Loucy (cell line): ENCODE data around the gene MARCO.

ENCODE experiments used
- H2AFZ ChIP-seq: fragments of 200-600 bp; sonication (generic); 2 replicates; pipeline ENCODE4 v1.6.0; 2016; ENCODE audit warnings: antibody characterized with exemption, mild to moderate bottlenecking, low read length, moderate library complexity
- H3F3A ChIP-seq: fragments of 200-600 bp; 2 replicates; pipeline ENCODE4 v1.6.0; 2016; ENCODE audit warnings: antibody characterized with exemption, low read depth, mild to moderate bottlenecking
- H3K27me3 ChIP-seq: fragments of 200-600 bp; sonication (generic); 2 replicates; pipeline ENCODE4 v1.6.1; 2014; ENCODE audit warnings: low read length, mild to moderate bottlenecking; ENCODE audit not compliant: insufficient read depth, poor library complexity, severe bottlenecking
- H3K36me3 ChIP-seq: fragments of 200-600 bp; sonication (generic); 2 replicates; pipeline ENCODE4 v1.6.1; 2016; ENCODE audit warnings: low read length; ENCODE audit not compliant: insufficient read depth
- H3K4me1 ChIP-seq: fragments of 200-600 bp; sonication (generic); 2 replicates; pipeline ENCODE4 v1.5.1; 2014; ENCODE audit warnings: low read length, mild to moderate bottlenecking; ENCODE audit not compliant: insufficient read depth, poor library complexity, severe bottlenecking
- H3K4me2 ChIP-seq: fragments of 200-600 bp; sonication (generic); 2 replicates; pipeline ENCODE4 v1.6.0; 2014; ENCODE audit warnings: antibody characterized with exemption, low read length, low read depth, mild to moderate bottlenecking; ENCODE audit not compliant: poor library complexity, severe bottlenecking
- H3K4me3 ChIP-seq: fragments of 200-600 bp; sonication (generic); 2 replicates; pipeline ENCODE4 v1.5.1; 2014; ENCODE audit warnings: low read length, mild to moderate bottlenecking, mixed read lengths; ENCODE audit not compliant: poor library complexity, severe bottlenecking
- H3K79me2 ChIP-seq: fragments of 200-600 bp; sonication (generic); 2 replicates; pipeline ENCODE4 v1.6.1; 2014; ENCODE audit warnings: low read length; ENCODE audit not compliant: insufficient read depth
- H3K9ac ChIP-seq: fragments of 200-600 bp; sonication (generic); 2 replicates; pipeline ENCODE4 v1.6.0; 2014; ENCODE audit warnings: mild to moderate bottlenecking, low read depth, low read length, moderate library complexity; ENCODE audit not compliant: poor library complexity, severe bottlenecking
- H3K9me2 ChIP-seq: fragments of 200-600 bp; sonication (generic); replicated peaks from 2 replicates; pipeline ENCODE4 v1.6.1; 2016; ENCODE audit warnings: low read depth, low read length, mixed read lengths
- H3K9me3 ChIP-seq: fragments of 200-600 bp; sonication (generic); 2 replicates; pipeline ENCODE4 v1.6.1; 2014; ENCODE audit warnings: mild to moderate bottlenecking, antibody characterized with exemption, low read length, low read depth; ENCODE audit not compliant: insufficient read depth
- H4K20me1 ChIP-seq: fragments of 200-600 bp; sonication (generic); 2 replicates; pipeline ENCODE4 v1.6.0; 2014; ENCODE audit warnings: antibody characterized with exemption, low read length, mild to moderate bottlenecking; ENCODE audit not compliant: insufficient read depth, poor library complexity, severe bottlenecking
- CTCF ChIP-seq: fragments of 200-600 bp; sonication (generic); conservative IDR thresholded peaks from 2 replicates; pipeline ENCODE4 v1.5.1; 2014; ENCODE audit warnings: mild to moderate bottlenecking, antibody characterized with exemption, low read length
- EZH2phosphoT487 ChIP-seq: fragments of 200-600 bp; IDR thresholded peaks from 2 replicates; pipeline ENCODE4 v1.6.1; 2018; ENCODE audit warnings: antibody characterized with exemption, mild to moderate bottlenecking, moderate library complexity, borderline replicate concordance

MARCO gene

GRCh38 chr2:119011162-119011909 is 69.3 kb downstream of the MARCO start:
- H4K20me1 ChIP-seq = no peaks in the 10 kb centered on the region
- H3K27me3 ChIP-seq = no peaks in the 10 kb centered on the region
- H3K9ac ChIP-seq = no peak overlapping the region
- H3K4me3 ChIP-seq = no peak overlapping the region
- no peak overlapping the region for H3K4me2 ChIP-seq
- no peaks in the 10 kb centered on the region for H3K36me3 ChIP-seq
- H3K79me2 ChIP-seq = no peaks in the 10 kb centered on the region
- no peaks in the 10 kb centered on the region for H3K9me2 ChIP-seq
- no peaks in the 10 kb centered on the region for H3K9me3 ChIP-seq
- no peaks in the 10 kb centered on the region for H3K4me1 ChIP-seq
- no peak for TF ChIP-seq EZH2phosphoT487
- TF ChIP-seq CTCF = no peak
- H3F3A ChIP-seq = no peaks in the 10 kb centered on the region
- no peak overlapping the region for H2AFZ ChIP-seq

GRCh38 chr2:119011910-119012209 is 69.9 kb downstream of the MARCO start:
- Histone ChIP-seq H2AFZ (no peak overlapping the region), H3K4me2 (no peak overlapping the region), H3F3A (no peaks in the 10 kb centered on the region), H3K36me3 (no peaks in the 10 kb centered on the region), H3K4me1 (no peaks in the 10 kb centered on the region), H3K9ac (no peak overlapping the region), H3K27me3 (no peaks in the 10 kb centered on the region), H3K79me2 (no peaks in the 10 kb centered on the region), H4K20me1 (no peaks in the 10 kb centered on the region), H3K9me2 (no peaks in the 10 kb centered on the region), H3K9me3 (no peaks in the 10 kb centered on the region), H3K4me3 (no peak overlapping the region)
- TF ChIP-seq CTCF = no peak
- no peak for TF ChIP-seq EZH2phosphoT487

- TF ChIP-seq CTCF (no peak), EZH2phosphoT487 (no peak)
Measured at GRCh38 chr2:119012345-119013301, 70.6 kb downstream of the MARCO start.

More at GRCh38 chr2:119012345-119013301, 70.6 kb downstream of the MARCO start:
- Histone ChIP-seq H3K36me3 (no peaks in the 10 kb centered on the region), H3K9me3 (no peaks in the 10 kb centered on the region), H3K4me3 (no peak overlapping the region), H4K20me1 (no peaks in the 10 kb centered on the region), H3F3A (no peaks in the 10 kb centered on the region), H2AFZ (no peak overlapping the region), H3K27me3 (no peaks in the 10 kb centered on the region), H3K4me2 (no peak overlapping the region), H3K9ac (no peak overlapping the region), H3K9me2 (no peaks in the 10 kb centered on the region), H3K79me2 (no peaks in the 10 kb centered on the region), H3K4me1 (no peaks in the 10 kb centered on the region)
